ENCODE measurements around the gene ZBTB14.

The ZBTB14 gene

DNA sequence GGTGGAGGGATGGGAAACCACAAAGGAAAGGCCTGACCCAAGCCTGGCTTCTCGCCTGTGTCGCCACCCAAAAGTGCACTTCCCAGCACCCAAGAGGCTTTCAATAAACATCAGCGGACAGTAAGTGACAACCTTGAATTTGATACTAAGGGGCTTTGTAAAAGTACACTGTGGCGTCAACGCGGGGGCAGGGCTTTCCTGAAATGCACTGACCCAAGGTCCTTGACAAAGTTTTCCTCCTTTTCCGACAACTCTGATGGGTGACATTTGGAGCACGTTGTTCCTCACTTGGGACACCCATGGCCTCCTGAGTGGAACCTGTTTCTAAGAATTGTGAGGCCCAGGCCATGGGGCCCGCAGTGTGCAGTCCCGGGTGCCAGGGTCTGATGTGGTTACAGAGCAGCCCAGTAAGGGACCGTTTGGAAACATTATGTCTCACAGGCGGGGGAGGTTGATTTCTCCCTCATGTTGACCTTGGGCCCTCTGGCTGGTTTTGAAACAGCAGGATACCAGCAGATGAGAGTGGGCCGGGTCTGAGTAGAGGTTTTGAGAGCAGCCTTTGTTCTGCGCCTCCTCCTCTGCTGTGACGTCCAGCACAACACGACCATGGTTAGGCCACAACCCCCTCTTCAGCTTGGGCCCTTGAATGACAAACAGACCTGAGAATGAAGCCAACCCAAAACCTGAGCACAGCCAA, 2.8 kb upstream of the ZBTB14 start:
- no peak for TF ChIP-seq ZNF274 (IDR thresholded peaks at IDR 0.05; ENCODE audit: low read depth, low read length)
- no peak overlapping the region for H3K4me3 ChIP-seq (ENCODE audit: low read length)

DNA sequence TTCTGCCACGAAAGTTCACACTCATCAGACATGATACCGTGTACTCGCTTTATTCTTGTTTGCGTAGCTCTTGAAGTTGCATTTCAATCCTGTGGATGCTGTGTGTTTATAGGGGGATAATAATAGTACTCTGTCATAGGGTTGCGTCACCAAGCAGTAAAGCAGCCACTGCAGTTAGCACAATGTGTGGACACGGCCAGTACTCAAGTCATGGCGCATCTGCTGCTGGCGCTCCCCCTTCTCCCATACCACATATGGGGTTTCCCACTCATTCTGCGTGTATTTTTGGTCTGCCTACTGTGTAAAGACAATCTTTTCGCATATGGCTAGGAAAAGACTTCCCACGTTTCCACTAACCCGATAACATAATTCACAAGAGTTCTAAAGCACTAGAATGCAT, 2.1 kb upstream of the ZBTB14 start:
- no peak for TF ChIP-seq ZNF274 (IDR thresholded peaks at IDR 0.05; ENCODE audit: low read depth, low read length)
- H3K4me3 ChIP-seq (ENCODE audit: low read length): no peak overlapping the region

DNA sequence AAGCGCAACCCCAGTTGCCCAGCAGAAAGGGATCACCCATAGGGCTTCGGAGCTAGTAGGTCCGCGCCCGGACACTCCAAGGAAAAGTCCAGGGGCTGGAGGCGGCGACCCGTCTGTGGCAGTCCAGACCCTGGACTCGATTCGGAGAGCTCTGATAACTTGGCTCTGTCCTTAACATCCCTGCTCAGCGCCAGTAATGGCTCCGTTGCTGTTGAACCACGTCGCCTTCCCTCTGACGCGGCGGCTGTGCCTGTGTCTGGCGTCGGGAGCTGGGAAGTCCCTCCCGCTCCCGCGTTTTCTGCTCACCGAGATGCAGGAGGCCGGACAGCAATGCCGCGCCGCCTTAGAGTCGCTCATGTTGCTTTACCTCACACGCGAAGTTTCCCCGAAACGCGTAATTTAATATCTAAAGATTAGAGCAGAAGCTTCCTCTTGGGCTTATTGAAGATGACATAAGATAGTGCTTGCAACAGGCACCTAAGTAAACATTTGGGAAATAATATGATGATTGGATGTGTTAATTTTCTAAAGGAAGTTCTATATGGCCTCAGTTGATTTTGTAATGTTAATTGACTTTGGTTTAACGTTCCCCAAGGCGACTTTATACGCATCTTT, 1.3 kb upstream of the ZBTB14 start:
- peak overlapping the region; percentile 65 for H3K4me3 ChIP-seq (ENCODE audit: low read length)
- TF ChIP-seq ZNF274 (IDR thresholded peaks at IDR 0.05; ENCODE audit: low read depth, low read length): no peak

DNA sequence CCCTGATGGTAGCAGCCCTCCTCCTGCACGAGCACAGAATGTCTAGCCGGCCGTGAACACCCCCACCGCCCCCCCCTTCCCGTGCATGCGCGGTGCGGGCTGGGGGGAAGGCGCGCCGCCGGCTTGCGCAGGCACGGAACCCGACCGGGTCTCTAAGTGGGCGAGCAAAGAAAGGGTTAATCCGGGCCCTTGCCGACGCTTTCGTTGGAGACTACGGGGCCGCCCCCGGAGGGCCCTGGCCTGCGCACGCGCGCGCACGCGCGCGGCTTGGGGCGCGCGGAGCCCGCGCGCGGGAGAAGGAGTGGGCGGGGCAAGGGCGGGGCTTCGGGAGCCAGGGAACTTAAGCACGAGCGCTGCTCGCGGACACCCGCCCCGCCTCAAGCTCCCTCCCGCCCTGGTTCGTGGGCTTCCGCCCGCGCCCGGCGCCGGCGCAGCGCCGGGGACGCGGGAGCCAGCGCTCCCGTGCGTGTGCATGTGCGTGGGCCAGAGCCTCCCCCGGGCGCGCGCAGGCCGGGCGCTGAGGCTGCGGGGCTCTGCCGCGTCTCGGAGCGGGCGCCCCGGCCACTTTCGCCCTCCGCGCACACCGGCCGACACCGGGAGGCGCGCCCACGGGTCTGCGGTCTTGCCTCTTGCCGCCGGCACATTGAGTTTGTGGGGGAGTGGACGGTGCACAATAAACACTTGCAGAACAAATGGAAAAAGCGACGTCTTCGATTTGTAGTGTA, 617 bp upstream of the ZBTB14 start:
- TF ChIP-seq ZNF274 (IDR thresholded peaks at IDR 0.05; ENCODE audit: low read depth, low read length): no peak
- peak overlapping the region; percentile 80 for H3K4me3 ChIP-seq (ENCODE audit: low read length)

DNA sequence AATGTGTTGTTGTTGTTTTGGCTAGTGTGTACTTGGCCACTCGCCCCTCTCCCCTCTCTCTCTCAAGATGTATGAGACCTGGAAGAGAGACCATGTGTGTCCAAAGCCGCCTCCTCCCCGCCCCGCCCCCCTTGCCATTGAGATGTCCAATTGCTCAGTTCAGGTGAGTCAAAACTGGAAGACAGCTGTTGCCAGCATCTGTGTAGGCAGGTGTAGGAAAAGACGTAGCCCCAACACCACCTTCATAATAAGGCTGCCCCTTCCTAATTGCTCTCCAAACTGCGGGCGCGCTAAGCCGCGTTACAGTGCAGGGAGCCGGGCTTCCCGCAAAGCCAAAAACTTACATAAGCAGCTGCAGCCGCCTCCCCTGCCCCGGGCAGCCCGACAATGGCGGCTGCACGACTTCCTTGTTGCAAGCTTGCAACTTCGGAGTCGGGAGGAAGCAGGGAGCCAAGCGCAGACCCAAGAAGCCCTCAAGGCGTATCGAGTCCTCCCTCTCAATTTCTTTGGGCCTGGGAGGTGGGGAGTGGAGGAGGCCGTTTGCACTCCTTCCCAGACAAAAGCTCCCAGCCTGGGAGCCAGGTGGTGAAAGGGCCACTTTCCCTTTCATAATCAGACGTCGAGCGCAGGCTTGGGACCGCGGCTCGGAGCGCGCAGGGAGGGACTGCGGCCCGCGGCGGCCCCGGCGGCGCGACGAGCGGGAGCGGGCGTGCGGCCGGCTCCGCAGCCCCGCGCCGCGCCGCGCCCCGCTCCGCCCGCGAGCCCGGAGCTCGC, 882 bp downstream of the ZBTB14 start:
- TF ChIP-seq ZNF274 (IDR thresholded peaks at IDR 0.05; ENCODE audit: low read depth, low read length): no peak
- peak overlapping the region; percentile 66 for H3K4me3 ChIP-seq (ENCODE audit: low read length)

DNA sequence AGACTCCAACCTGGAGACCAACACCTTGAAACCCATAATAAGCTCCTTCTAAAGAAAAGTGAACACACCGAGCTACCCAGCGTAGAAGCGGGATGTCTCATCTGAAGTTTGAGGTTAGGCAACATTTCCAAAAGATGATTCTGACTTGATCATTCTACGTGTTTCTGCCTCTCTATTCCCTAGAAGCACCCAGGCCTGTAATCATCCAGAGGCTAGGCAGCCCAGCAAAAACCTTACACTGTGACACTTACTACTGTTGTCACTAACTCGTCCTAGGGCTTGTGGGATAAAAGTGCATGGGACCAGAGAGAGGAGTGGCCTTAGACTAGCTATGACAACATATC, 1.4 kb downstream of the ZBTB14 start:
- TF ChIP-seq ZNF274 (IDR thresholded peaks at IDR 0.05; ENCODE audit: low read depth, low read length): no peak
- H3K4me3 ChIP-seq (ENCODE audit: low read length): peak overlapping the region; percentile 66; the same call in 1 of the 2 replicates

DNA sequence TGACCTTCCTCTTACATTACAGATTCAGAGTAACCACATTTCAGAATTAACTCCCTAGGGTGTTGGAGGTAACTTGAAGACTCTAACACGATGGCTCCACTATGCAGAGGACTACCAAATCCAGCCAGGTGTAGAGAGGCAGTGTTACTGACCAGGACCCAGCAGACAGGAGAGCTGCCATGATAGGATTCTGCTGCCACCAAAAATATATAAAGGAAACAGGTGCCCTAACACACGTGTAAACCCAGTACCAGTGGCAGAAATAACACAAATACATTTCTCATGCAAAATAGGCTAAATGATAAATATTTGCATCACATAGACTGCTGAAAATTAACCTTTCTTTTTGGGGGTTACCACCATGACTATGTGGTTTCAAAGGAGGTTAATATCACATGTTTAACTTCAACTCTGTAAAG, 7.0 kb downstream of the ZBTB14 start:
- TF ChIP-seq ZNF274 (IDR thresholded peaks at IDR 0.05; ENCODE audit: low read depth, low read length): no peak
- no peak overlapping the region for H3K4me3 ChIP-seq (ENCODE audit: low read length)

DNA sequence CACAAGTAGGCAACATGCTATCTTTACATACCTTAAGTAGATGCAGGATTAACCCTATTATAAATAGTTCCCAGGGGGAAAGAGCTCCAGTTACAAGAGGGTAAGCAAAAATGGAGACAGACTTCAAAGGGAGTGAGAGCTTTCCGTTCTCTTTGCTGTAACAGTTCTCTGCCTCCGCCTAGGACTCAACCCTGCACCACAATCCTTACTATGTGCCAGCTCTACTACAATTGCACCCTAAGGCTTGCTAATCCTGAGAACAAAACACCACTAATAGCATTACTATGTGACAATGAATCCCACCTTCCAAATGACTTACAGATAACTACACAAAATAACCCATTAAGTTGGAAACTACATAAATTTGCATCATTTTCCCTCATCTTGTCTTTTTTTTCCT, 7.7 kb downstream of the ZBTB14 start:
- no peak for TF ChIP-seq ZNF274 (IDR thresholded peaks at IDR 0.05; ENCODE audit: low read depth, low read length)
- H3K4me3 ChIP-seq (ENCODE audit: low read length): no peak overlapping the region

DNA sequence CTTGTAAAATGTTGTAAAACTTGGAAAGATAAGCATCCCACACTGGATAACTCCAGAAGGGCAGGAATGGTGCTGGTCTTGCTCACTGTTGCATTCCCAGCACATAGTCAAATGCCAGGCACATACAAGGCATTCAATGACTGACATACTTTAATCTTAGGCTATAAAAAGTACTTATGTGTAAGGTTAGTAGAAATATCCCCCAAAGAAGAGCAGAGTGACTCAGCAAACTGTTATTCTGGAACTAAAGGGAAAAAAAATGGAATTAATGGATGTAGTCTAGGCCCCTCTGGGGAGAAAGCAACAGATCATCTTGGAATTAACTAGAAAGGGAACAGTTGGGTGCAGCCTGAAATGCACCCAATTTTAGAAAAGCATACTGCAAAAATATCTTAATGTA, 9.0 kb downstream of the ZBTB14 start:
- H3K4me3 ChIP-seq (ENCODE audit: low read length): no peak overlapping the region
- no peak for TF ChIP-seq ZNF274 (IDR thresholded peaks at IDR 0.05; ENCODE audit: low read depth, low read length)

DNA sequence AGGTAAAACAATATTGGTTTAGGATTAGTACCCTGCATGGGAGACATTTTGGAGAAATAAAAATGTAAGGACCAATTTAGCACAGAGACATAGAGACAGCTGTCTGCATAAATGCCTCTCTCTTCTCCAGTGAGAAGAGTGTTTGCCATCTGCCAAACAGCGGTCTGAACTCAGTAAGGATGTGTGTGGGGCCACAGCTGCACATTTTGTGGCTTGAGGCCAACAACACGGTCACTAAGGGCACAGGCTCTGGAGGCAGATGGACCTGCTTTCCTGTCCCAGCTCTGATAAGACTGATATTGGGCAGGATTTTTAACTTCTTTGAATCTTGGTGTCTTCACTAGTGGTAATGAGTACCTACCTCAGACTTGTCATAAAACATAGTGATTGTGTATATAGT, 10.2 kb downstream of the ZBTB14 start:
- H3K4me3 ChIP-seq (ENCODE audit: low read length): no peak overlapping the region
- no peak for TF ChIP-seq ZNF274 (IDR thresholded peaks at IDR 0.05; ENCODE audit: low read depth, low read length)

DNA sequence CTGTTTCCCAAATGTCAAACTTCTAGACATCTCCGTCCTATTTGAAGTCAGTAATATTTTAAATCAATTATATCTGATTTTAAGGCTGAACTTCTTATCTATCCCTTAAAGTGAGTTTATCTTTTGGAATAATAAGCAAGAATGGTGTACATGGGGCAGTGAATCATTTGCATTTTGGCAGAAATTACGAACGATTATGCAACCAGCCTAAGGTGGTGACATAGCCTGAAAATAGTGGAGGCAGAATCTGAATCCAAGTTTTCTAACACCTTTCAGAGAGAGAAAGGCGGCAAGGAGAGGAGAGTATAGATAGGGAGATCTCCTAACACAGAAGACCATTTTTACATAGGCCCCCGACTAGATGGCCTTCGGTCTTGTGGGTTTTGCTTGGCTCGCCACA, 10.7 kb downstream of the ZBTB14 start:
- no peak for TF ChIP-seq ZNF274 (IDR thresholded peaks at IDR 0.05; ENCODE audit: low read depth, low read length)
- H3K4me3 ChIP-seq (ENCODE audit: low read length): no peak overlapping the region

DNA sequence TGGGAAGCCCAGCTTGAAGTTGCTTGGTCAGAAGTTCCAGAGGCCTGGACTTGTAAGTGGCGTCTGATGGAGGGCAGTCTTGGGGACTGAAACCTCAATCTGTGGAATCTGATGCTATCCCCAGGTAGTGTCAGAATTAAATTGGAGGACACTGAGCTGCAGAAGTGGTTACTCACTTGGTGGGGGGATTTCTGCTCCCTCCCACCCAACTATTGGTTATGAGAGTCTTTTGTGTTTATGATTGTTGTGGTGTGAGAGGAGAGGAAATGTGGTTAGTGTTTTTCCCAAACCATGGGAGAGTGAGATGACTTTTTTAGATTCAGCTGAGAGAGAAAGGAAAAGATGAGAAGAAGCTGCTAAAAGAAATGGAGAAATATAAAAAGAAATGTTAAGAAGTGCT, 12.8 kb downstream of the ZBTB14 start:
- H3K4me3 ChIP-seq (ENCODE audit: low read length): no peak overlapping the region
- TF ChIP-seq ZNF274 (IDR thresholded peaks at IDR 0.05; ENCODE audit: low read depth, low read length): no peak

DNA sequence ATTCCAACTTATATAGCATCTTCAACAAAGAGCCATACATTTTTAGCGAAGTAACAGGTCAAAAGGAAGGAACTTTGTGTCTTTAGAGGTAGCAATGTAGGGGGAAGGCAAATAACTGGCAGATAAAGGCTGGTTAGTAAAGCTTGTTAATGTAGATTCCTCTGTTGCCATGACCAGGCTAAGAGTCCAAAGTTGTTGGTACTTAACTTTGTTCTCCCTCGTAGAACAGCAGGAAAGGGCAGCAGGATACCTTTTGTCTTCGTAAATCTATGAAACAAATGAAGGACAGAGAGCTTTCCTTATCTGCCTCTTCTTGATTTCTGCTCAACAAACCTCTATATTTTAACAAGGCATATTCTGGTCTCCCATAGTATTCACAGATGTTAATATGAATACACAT, 18.6 kb downstream of the ZBTB14 start:
- no peak overlapping the region for H3K4me3 ChIP-seq (ENCODE audit: low read length)
- no peak for TF ChIP-seq ZNF274 (IDR thresholded peaks at IDR 0.05; ENCODE audit: low read depth, low read length)

DNA sequence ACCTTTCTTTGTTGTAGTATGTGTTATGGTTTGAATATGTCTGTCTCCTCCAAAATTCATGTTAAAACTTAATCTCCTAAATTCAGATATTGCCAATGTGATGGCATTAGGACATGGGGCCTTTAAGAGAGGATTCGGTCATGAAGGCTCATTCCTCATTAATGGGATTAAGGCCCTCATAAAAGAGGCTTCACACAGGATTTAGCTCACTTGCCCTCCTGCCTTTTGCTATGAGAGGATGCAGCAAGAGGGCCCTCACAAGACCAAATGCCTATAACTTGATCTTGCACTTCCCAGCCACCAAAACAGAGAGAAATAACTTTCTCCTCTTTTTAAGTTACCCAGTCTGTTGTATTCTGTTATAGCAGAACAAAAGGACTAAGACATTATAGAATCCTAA, 19.7 kb downstream of the ZBTB14 start:
- H3K4me3 ChIP-seq (ENCODE audit: low read length): no peak overlapping the region
- TF ChIP-seq ZNF274 (IDR thresholded peaks at IDR 0.05; ENCODE audit: low read depth, low read length): no peak

Data from GM08714 (cell line).